ENCODE results near the gene MAML2. TPM values are rescaled to one million over a fixed set of nuclear protein-coding genes. Genes with fewer than 3 reads are reported as not detected.

Gene MAML2
- total and polyA plus RNA-seq, 2 of the 13 experiments (the other 11 are each of a cell fraction or from before 2014, with no cell fraction given), result 2.3 to 25.9 TPM

GRCh38 chr11:96338910-96339705 is 3.9 kb downstream of the MAML2 start (continued):
- TF ChIP-seq TFDP2 (CRISPR knock-in tag; IDR thresholded peaks at IDR 0.05) (no peak), HMGXB4 (CRISPR knock-in tag; IDR thresholded peaks at IDR 0.05; ENCODE audit: borderline replicate concordance in 1 of 2, low read depth in 1 of 2) (peak; percentile 42 to 56; a peak in 1 of 4 replicates), ZNF569 (CRISPR knock-in tag; IDR thresholded peaks at IDR 0.05; ENCODE audit: borderline replicate concordance) (no peak), BATF2 (CRISPR knock-in tag; IDR thresholded peaks at IDR 0.05) (no peak), PAXIP1 (CRISPR knock-in tag; conservative IDR thresholded peaks at IDR 0.05) (0 out of 2 replicates have a peak, but pooled peaks have one; percentile 44), TAF1 (CRISPR knock-in tag; IDR thresholded peaks at IDR 0.05) (no peak), SNAI1 (CRISPR knock-in tag; IDR thresholded peaks at IDR 0.05; ENCODE audit: borderline replicate concordance) (no peak), ZNF281 (CRISPR knock-in tag; IDR thresholded peaks at IDR 0.05; ENCODE audit: borderline replicate concordance) (no peak), MBNL3 (CRISPR knock-in tag; conservative IDR thresholded peaks at IDR 0.05) (no peak), ZBTB26 (CRISPR knock-in tag; IDR thresholded peaks at IDR 0.05; ENCODE audit: borderline replicate concordance) (no peak), ZFYVE20 (CRISPR knock-in tag; IDR thresholded peaks at IDR 0.05; ENCODE audit: borderline replicate concordance, low read depth) (no peak), BORCS8-MEF2B (CRISPR knock-in tag; IDR thresholded peaks at IDR 0.05) (no peak), CEBPG (CRISPR knock-in tag; IDR thresholded peaks at IDR 0.05) (no peak), ZNF484 (CRISPR knock-in tag; IDR thresholded peaks at IDR 0.05; ENCODE audit: borderline replicate concordance, low read depth) (no peak), PTBP1 (IDR thresholded peaks at IDR 0.05; ENCODE audit: low read depth, low read length, poor library complexity, severe bottlenecking) (no peak), TP53 (CRISPR knock-in tag; conservative IDR thresholded peaks at IDR 0.05) (no peak)
